ENCODE data around the gene ALCAM.
A peak's percentile ranks its signal among the peaks of the same experiment; 100 is the strongest.
"Not testable (repeated sequence)": the region's sequence is repeated elsewhere in the genome, so short reads cannot be mapped to it uniquely, and the experiment has no call there.

The ALCAM gene

DNA sequence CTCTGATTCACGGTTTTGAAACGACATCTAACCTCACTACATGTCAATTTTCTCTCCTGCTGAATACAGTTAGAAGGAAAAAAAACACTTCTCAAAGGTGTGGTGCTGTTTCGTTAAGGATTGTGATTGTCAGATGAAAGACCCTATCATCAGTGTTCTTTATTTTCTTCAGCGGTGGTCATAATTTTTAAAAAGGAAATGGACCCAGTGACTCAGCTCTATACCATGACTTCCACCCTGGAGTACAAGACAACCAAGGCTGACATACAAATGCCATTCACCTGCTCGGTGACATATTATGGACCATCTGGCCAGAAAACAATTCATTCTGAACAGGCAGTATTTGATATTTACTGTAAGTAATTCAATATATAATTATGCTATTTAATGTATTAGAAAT is 167.8 kb downstream of the ALCAM start:
- DNase-seq: no peak

- no peak for DNase-seq
Observed at GRCh38 chr3:105537371-105538080, 170.8 kb downstream of the ALCAM start.

- no peak for DNase-seq
Observed at GRCh38 chr3:105538483-105538882, 171.8 kb downstream of the ALCAM start.

GRCh38 chr3:105539897-105540296 is 173.2 kb downstream of the ALCAM start:
- DNase-seq: no peak

DNA sequence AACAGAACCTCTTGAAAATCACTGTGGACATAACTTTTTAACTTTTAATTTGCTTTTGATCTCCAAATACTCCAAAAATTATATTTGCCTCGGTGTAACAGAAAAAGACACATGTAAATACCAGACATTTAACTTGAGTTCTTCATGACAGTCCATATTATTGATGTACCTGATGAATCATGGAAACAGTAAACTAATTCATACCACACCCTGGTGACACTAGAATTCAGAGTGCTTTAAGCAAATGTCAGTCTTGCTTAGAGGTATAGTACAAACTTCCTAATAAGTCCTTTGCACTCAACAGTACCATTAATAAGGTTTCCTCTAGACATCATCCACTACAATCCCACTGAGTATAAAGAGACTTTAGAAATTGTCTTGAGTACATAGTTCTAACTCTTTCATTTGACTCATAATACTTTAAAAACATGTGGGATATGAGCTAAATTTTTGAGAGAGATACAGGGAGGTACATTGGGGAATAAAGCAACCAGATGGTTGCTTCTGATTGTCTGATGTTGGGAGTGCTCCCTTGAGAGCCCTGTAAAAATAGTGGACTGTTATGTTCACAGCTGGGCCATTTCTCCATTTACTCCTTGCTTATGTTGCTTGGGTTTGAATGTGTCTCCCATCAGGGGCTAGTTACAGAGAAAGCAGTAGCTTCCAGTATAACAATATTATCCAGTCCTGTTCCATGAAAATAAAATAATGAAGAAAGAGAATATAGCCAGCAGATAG is 175.7 kb downstream of the ALCAM start:
- peak; percentile 3 to 47 for DNase-seq

DNA sequence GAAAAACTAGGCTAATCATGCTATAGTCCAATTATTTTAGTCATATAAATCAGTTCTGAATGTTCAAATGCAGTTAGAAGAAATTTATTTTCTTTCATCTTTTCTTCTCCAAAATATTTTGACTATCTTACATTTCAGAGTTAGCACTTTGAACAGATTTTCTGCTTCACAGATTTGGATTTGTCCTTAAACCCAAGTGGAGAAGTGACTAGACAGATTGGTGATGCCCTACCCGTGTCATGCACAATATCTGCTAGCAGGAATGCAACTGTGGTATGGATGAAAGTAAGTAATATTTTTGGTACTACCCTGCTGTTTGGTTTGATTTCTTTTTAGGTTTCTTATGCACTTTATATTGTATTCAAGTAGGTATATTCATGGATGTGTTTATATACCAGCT is 178.3 kb downstream of the ALCAM start:
- DNase-seq: no peak

DNA sequence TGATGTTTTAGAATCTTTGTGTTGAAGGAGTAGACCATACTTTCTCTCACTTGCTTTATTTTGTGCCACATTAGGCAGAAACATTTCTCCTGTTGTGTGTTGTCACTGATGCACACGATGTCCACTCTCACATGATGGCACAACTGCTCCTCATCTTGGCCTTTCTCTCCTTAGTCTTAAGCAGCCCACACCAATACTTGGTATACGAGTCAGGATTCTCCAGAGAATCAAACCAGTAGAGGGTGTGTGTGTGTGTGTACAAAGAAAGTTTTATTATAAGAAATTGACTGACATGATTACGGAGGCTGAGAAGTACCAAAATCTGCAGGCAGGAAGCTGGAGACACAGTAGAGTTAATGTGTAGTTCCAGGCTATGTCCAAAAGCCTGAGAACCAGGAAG is 187.1 kb downstream of the ALCAM start:
- no peak for DNase-seq

- DNase-seq: no peak
Observed at GRCh38 chr3:105555206-105555605, 188.5 kb downstream of the ALCAM start.

GRCh38 chr3:105559856-105560255 is 193.1 kb downstream of the ALCAM start:
- DNase-seq: no peak

GRCh38 chr3:105561876-105562275 is 195.2 kb downstream of the ALCAM start:
- no peak for DNase-seq

DNA sequence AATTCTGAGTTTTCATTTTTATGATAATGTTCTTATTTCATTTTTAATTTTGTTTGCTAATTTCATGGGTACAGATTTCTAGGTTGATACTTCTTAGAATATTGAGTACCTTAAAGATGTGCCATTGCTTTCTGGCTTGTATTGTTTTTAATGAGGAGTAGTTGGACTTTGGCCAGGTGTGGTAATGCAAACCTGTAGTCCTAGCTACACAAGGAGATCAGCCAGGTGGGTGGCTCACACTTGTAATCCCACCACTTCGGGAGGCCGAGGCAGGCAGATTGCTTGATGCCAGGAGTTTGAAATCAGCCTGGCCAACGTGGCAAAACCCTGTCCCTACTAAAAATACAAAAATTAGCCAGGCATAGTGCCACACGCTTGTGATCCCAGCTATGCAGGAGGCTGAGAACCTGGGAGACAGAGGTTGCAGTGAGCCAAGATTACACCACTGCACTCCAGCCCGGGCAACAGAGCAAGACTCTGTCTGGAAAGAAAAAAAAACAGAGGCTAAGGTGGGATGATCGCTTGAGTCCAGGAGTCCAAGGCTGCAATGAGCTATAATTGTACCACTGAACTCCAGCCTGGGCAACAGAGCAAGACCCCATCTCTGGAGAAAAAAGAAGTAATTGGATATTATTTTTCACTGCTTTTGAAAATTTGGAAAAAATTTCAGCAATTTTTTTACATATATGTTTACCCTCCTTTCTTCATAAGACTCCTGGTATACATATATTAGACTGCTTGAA is 198.0 kb downstream of the ALCAM start:
- no peak for DNase-seq

DNA sequence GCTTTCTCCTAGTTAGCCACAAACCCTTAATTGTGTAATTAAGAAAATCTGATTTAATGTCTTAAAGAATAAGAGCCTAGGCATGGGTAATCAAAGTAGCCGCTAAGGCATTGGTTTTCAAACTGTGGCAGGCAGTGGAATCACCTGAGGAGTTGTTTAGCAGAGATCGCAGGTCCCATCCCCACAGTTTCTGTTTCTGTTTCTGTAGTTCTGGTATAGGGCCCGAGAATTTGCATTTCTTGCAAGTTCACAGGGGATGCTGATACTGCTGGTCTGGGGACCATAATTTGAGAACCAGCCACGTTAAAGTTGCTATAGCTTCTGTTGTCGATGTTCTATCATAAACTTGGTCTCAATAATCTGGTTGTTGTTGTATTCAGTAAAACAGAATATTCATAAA is 204.3 kb downstream of the ALCAM start:
- DNase-seq: no peak

DNA sequence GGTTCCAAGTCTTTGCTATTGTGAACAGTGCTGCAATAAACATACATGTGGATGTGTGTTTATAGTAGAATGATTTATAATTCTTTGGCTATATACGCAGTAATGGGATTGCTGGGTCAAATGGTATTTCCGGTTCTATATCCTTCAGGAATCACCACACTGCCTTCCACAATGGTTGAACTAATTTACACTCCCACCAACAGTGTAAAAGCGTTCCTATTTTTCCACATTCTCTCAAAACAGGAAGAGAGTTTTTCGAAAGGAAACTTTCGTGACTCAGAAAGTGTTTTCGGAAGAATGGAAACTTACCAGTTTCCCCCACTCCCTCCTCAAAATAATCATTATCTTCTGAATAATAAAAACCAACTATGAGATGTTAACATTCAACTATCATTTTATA is 205.8 kb downstream of the ALCAM start:
- DNase-seq: no peak

DNA sequence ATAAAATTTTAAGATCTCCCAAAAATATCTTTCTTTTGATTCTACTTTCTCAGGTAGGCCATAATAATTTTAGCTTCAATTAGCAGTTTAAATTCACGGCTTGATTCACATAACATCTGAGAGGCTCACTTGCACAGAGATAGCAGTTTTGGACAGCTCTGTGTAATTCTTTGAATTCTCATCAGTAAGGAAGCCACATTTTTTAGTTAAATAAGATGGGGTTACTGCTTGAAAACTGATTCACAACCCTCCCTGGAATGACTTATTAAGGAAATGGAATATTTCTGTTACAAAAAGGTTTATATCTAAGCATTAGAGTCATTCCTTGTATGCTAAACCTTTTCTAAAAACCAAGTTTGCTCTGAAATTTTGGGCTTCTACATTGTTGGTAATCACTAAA is 212.7 kb downstream of the ALCAM start:
- no peak for DNase-seq

- no peak for DNase-seq
Observed at GRCh38 chr3:105580296-105580965, 213.7 kb downstream of the ALCAM start.

DNA sequence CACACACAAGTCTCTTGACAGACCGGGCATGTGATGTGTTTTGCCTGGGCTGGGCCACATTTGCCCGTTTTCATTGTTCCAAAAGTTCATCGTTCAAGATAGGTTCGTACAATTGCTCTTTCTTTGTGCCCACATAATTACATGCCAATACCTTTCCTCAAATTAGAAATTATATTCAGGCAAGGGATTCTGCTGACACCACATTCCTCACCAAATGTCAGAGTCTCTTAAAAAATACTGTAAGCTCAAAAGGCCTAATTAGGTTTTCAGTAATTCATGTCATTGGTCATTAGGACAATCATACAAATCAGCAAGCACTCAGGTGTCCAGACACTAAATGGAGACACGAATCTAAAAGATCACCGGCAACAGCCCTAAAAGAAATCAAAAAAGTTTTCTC is 215.3 kb downstream of the ALCAM start:
- no peak for DNase-seq

DNA sequence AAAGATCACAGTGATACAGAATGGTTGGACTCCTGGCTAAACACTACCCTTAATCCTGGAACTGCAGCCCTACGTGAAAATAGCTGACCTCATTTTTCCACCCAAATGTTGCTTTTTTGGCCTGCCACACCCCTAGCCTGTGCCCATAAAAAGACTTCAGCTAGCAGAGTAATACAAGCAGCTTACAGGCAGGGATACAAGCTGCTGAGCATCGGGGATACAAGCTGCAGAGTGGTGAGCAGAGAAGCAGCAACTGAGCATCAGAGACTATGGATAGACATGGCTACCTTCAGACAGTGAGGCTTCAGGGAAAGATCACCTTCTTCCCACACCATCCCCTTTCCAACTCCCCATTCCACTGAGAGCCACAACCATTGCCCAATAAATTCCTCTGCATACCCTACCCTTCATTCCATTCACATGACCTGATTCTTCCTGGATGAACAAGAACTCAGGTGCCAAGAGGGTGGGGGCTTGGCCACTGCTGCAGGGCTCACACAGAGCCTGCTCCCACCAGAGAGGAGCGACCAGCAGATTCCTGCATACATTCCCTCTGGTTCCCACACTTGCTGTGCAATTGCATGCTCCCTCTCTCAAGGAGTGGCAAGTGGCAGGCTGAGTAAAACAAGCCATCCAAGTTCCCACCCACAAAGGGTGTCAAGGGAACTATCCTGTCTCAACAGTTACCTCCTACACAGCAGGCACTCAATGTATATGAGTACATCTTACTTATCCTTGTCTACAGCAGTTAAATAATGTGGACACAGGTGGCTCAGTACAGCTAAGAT is 217.5 kb downstream of the ALCAM start:
- DNase-seq: no peak

DNA sequence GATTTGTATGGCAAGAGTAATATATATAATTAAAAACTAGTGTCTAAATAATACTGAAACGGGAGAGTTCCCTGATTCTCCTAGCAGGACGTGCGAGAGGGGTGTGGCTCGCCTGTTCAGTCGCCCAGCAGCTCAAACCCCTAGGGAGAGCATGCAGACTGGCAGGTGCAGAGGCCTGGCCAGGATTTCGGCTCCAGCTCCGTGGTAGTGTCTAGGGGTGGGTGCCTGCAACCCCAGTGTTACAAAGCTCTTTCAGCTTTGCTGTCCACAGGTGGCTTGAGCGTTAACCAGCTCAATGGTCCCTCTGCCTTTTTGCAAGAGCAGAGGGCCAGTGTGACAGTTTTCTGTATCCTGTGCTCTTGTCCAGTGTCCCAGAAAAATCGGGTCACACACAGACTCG is 226.6 kb downstream of the ALCAM start:
- DNase-seq: no peak

DNA sequence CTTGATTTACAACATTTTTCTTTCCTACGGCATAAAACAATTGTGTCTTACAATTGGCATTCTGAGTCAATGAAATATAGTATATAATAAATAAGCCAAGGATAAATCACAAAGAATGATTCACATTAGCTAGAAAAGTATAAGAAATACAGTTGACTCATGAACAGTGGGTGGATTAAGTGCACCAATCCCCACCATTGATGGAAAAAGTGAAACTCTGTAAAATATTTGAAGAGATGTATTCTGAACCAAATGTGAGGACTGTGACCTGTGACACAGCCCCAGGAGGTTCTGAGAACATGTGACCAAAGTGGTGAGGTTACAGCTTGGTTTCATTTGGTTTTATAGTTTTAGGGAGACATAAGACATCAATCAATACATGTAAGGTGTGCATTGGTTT is 227.5 kb downstream of the ALCAM start:
- DNase-seq: no peak

DNA sequence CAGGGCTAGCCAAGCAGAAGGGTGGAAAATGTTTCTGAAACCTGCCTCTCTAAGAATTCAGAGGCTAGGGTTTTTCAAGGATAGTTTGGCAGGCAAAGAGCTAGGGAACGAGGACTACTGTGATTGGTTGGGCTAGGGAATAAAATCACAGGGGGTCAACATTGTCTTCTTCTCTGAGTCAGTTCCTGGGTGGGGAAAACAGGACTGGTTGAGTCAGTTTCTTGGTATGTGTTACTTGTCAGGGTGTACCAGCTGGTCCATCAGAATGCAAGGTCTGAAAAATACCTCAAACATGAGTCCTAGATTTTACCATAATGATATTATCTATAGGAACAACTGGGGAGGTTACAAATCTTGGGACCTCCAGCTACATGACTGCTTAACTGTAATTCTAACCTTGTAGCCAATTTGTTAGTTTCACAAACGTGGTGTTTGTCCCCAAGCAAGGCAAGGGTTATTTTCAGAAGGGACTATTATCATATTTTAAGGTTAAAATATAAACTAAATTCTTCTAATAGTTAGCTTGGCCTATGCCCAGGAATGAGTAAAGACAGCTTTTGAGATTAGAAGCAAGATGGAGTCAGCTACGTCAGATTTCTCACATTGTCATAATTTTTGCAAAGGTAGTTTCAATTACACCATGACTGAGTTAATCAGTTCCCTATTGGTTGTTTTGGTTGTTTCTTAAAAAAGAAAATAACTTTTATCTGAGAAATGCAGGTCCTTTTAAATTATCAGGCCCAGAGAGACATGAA is 231.5 kb downstream of the ALCAM start:
- DNase-seq: no peak

DNA sequence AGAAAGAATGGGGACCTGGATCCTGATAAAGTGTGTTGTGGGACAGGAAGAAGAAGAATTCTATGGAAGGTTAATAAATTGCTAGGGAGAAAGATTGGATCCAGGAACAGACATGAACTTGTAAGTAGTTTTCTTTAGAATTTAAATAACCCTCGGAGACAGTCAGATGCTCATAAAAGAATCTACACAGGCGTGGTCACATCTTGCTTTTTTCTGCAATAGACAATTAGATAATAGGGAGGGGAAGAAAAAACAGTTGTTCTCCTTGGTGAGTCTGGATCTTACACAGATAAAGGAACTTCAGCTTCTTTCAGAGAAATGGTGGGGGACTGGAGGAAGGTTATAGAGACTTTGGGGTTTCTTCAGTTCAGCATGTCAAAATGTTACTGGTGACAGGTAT is 232.6 kb downstream of the ALCAM start:
- no peak for DNase-seq

DNA sequence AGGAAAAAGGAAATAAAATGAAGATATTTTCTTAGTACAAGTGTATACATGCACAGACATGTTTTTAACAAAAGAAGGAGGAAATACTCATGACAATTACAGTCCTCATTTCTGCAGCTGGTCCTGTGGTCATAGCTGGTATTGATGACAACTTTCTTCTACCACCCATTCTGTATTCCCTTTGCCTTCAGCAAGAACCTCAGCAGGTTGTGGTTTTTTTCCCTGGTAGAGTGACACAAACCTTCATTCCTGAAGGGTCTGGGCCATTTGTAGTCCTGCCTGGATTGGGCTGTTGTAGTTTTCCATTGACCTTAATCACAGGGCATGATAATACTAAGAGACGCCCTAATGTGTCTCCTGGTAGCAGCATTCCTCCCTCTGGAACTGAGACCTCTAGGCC is 235.0 kb downstream of the ALCAM start:
- not testable (repeated sequence) for DNase-seq
